ENCODE data around the gene SPACA6. TPM values are rescaled to one million over a fixed set of nuclear protein-coding genes. Genes with fewer than 3 reads are reported as not detected.

Gene SPACA6
- total RNA-seq, 2 donors from 2014 or later, result 18.4 to 26.8 TPM

DNA sequence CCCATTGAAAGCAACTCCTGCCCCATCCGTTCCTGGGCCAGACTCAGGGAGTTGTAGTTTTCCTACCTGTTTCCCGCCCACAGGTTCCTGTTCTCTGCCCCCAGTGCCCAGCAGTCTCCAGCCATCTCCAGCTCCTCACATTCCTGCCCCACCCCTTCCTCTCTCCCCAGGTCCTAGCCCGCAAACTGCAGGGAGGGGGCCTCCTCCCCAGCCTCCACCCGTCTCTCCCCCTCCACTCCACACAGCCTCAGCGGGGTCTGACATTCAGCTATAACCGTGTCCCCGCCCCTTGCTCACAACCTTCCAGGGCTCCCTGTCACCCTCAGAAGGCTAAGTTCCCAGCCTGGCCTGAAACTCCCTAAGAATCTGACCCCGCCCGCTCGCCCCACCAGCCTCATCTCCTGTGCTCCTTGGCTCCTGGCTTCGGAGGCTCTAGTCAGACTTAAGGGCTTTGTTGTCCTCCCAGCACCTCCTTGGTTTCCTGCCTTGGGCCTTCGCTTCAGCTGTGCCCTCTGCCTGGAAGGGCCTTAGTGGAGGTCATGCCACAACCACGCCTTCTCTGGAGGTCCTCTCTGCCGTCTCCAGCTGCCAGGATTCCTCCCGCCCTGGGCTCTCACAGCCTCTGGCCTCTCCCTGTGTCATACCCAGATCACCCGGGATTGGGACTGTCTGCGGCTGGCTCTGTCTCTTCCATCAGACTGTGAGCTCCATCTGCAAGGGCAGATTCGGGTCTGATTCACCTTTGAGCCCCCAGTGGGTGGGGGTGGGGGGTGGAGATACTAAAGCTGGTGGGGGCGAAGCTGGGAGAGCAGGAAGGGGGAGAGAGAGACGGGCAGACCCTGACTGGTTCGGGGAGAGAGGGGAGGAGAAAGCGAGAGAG is 5.1 kb upstream of the SPACA6 start:
- peaks cover 2% of the 10 kb centered on the region for H3K36me3 Mint-ChIP-seq (ENCODE audit: low read depth)
- H3K9me3 Mint-ChIP-seq, result peaks cover 23% of the 10 kb centered on the region
- H3K27ac Mint-ChIP-seq, result peak overlapping the region; percentile 69
- Histone ChIP-seq H3K9me3 (ENCODE audit: control insufficient read depth, low read length) (peaks cover 31% of the 10 kb centered on the region), H3K4me3 (ENCODE audit: low read length) (peak overlapping the region; percentile 90), H3K4me1 (ENCODE audit: control insufficient read depth, insufficient read depth, low read length) (peaks cover 5% of the 10 kb centered on the region), H3K27me3 (ENCODE audit: control insufficient read depth, insufficient read depth, low read length, poor library complexity, severe bottlenecking) (no peaks in the 10 kb centered on the region), H3K36me3 (ENCODE audit: control insufficient read depth, insufficient read depth, low read length) (peaks cover 4% of the 10 kb centered on the region), H3K27ac (ENCODE audit: low read depth, low read length) (peak overlapping the region; percentile 78), H3K9ac (ENCODE audit: extremely low read depth, low read length, poor library complexity, severe bottlenecking) (peak overlapping the region; percentile 52)
- peaks cover 19% of the 10 kb centered on the region for H3K4me1 Mint-ChIP-seq
- peak overlapping the region; percentile 83 for H3K4me3 Mint-ChIP-seq
- peak; percentile 89 for DNase-seq
- H3K27me3 Mint-ChIP-seq (ENCODE audit: insufficient read depth), result peaks cover 2% of the 10 kb centered on the region
- 6 to 8% methylated on average over 13 to 22 of the region's 22 CpGs for WGBS, 2 experiments (ENCODE audit: insufficient coverage in 1 of 2, insufficient read length in 1 of 2)
- no peak for TF ChIP-seq CTCF (conservative IDR thresholded peaks at IDR 0.05)

- peak overlapping the region; percentile 99 for H3K27ac ChIP-seq (ENCODE audit: low read depth, low read length)
- Mint-ChIP-seq H3K9me3 (peaks cover 22% of the 10 kb centered on the region), H3K27me3 (ENCODE audit: insufficient read depth) (peaks cover 2% of the 10 kb centered on the region), H3K27ac (peak overlapping the region; percentile 69), H3K4me1 (peaks cover 20% of the 10 kb centered on the region), H3K36me3 (ENCODE audit: low read depth) (peaks cover 10% of the 10 kb centered on the region), H3K4me3 (peak overlapping the region; percentile 83)
- 0 to 1% methylated on average over 8 to 54 of the region's 63 CpGs for WGBS, 2 experiments (ENCODE audit: insufficient coverage in 1 of 2, insufficient read length in 1 of 2)
- DNase-seq, result peak; percentile 95
- H3K36me3 ChIP-seq (ENCODE audit: control insufficient read depth, insufficient read depth, low read length), result peaks cover 13% of the 10 kb centered on the region
- peaks cover 31% of the 10 kb centered on the region for H3K9me3 ChIP-seq (ENCODE audit: control insufficient read depth, low read length)
- H3K4me3 ChIP-seq (ENCODE audit: low read length), result peak overlapping the region; percentile 90
- no peaks in the 10 kb centered on the region for H3K27me3 ChIP-seq (ENCODE audit: control insufficient read depth, insufficient read depth, low read length, poor library complexity, severe bottlenecking)
- H3K9ac ChIP-seq (ENCODE audit: extremely low read depth, low read length, poor library complexity, severe bottlenecking), result peak overlapping the region; percentile 91
- H3K4me1 ChIP-seq (ENCODE audit: control insufficient read depth, insufficient read depth, low read length), result peaks cover 5% of the 10 kb centered on the region
- TF ChIP-seq CTCF (conservative IDR thresholded peaks at IDR 0.05), result no peak
Observed at GRCh38 chr19:51688671-51689571, 4.2 kb upstream of the SPACA6 start.

GRCh38 chr19:51689751-51690453 is 3.2 kb upstream of the SPACA6 start:
- peaks cover 5% of the 10 kb centered on the region for H3K4me1 ChIP-seq (ENCODE audit: control insufficient read depth, insufficient read depth, low read length)
- peak overlapping the region; percentile 83 for H3K4me3 Mint-ChIP-seq
- H3K27me3 Mint-ChIP-seq (ENCODE audit: insufficient read depth), result peaks cover 2% of the 10 kb centered on the region
- peak overlapping the region; percentile 93 for H3K27ac Mint-ChIP-seq
- H3K9me3 Mint-ChIP-seq, result peaks cover 13% of the 10 kb centered on the region
- peaks cover 21% of the 10 kb centered on the region for H3K9me3 ChIP-seq (ENCODE audit: control insufficient read depth, low read length)
- no peaks in the 10 kb centered on the region for H3K27me3 ChIP-seq (ENCODE audit: control insufficient read depth, insufficient read depth, low read length, poor library complexity, severe bottlenecking)
- peaks cover 20% of the 10 kb centered on the region for H3K36me3 Mint-ChIP-seq (ENCODE audit: low read depth)
- H3K36me3 ChIP-seq (ENCODE audit: control insufficient read depth, insufficient read depth, low read length), result peaks cover 23% of the 10 kb centered on the region
- peak overlapping the region; percentile 90 for H3K4me3 ChIP-seq (ENCODE audit: low read length)
- WGBS, 2 experiments (ENCODE audit: insufficient coverage in 1 of 2, insufficient read length in 1 of 2), result 0% methylated on average over 11 to 18 of the region's 21 CpGs
- peak; percentile 92 for DNase-seq
- peaks cover 20% of the 10 kb centered on the region for H3K4me1 Mint-ChIP-seq
- peak overlapping the region; percentile 99 for H3K27ac ChIP-seq (ENCODE audit: low read depth, low read length)
- TF ChIP-seq CTCF (conservative IDR thresholded peaks at IDR 0.05), result no peak
- H3K9ac ChIP-seq (ENCODE audit: extremely low read depth, low read length, poor library complexity, severe bottlenecking), result peak overlapping the region; percentile 91
